Measurements from ENCODE around the gene ADAMTS15.

Gene ADAMTS15

DNA sequence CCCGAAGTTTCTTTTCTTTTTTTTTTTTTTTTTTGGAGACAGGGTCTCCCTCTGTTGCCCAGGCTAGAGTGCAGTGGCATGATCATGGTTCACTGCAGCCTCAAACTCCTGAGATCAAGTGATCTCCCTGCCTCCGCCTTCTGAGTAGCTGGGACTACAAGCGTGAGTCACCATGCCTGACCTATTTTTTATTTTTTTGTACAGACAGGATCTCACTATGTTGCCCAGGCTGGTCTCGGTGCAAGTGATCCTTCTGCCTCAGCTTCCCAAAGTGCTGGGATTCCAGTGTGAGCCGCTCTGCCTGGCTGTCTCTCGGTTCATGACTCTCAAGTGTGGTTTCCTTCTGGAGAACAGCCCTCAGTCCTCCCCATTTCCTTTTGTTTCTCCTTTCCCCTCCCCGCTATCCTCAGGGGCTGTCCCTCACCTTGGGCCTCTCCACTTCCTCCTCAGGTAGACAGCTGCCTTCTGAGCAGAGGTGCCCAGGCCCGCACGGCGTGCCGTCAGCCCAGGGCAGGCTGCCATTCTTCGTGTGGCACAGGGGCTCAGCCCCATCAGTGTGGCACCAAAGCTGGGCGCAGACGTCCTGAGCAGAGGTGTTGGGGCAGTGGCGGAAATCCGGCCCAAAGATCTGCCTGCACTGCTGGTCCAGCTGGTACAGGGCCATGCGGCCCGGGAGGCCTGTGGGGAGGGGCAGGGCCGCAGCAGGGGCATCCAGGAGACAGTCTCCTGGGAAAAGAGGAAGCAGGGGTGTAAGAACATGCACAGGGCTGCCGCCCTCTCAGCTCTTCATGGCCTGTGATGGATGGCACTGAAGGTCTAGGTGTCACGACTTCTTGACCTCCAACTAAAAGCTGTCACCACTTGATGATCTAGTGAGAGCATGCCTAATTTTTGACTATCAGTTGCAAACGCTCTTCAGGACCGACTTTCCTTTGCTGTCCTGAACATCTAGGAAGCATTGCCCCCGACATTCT lies 34.1 kb upstream of the ADAMTS15 start:
- no peak overlapping the region for H3K27ac ChIP-seq (ENCODE audit: low read length, poor library complexity, severe bottlenecking)
- DNase-seq: no peak
- peak overlapping the region in 1 of 2 experiments; percentile 27 for H3K4me3 ChIP-seq (ENCODE audit: insufficient read depth in 1 of 2, low read depth in 1 of 2, low read length in 2 of 2)
- no peak overlapping the region for H2AFZ ChIP-seq (ENCODE audit: low read depth, low read length)
- H3K18ac ChIP-seq (ENCODE audit: low read depth in 1 of 2, low read length in 2 of 2): no peak overlapping the region
- H2BK15ac ChIP-seq (ENCODE audit: low read depth, poor library complexity, severe bottlenecking): no peak overlapping the region
- H3K4ac ChIP-seq (ENCODE audit: low read depth in 1 of 2, low read length in 2 of 2): no peak overlapping the region
- H3K79me1 ChIP-seq (replicated peaks; ENCODE audit: low read length, poor library complexity, severe bottlenecking): no peaks in the 10 kb centered on the region
- no peak overlapping the region for H2BK120ac ChIP-seq (ENCODE audit: low read depth, low read length)
- no peak overlapping the region for H3K23ac ChIP-seq (ENCODE audit: low read length in 2 of 2)
- peaks cover 15% of the 10 kb centered on the region for H3K4me1 ChIP-seq (ENCODE audit: control insufficient read depth, insufficient read depth, low read depth, low read length)
- H3K9me3 ChIP-seq (ENCODE audit: control insufficient read depth, low read length): no peaks in the 10 kb centered on the region
- no peak overlapping the region for H4K8ac ChIP-seq (ENCODE audit: low read length)
- 79% methylated on average over 24 of the region's 24 CpGs for WGBS
- no peak overlapping the region for H3K9ac ChIP-seq (ENCODE audit: low read length)
- no peak overlapping the region for H3K4me2 ChIP-seq (ENCODE audit: low read length, poor library complexity, severe bottlenecking)
- H2AK5ac ChIP-seq (ENCODE audit: low read length, severe bottlenecking): no peak overlapping the region
- H3K36me3 ChIP-seq (ENCODE audit: control insufficient read depth in 1 of 2, insufficient read depth in 2 of 2, low read depth in 1 of 2, low read length in 2 of 2): peaks cover 0 to 3% of the 10 kb centered on the region in 2 experiments
- no peak overlapping the region for H2BK12ac ChIP-seq (ENCODE audit: low read length in 2 of 2)
- H3K14ac ChIP-seq (ENCODE audit: low read length in 2 of 2): no peak overlapping the region
- no peak overlapping the region for H4K91ac ChIP-seq (ENCODE audit: low read length)
- no peak overlapping the region for H2BK5ac ChIP-seq (ENCODE audit: low read depth, low read length, poor library complexity, severe bottlenecking)
- peaks cover 0 to 55% of the 10 kb centered on the region in 2 experiments for H3K27me3 ChIP-seq (ENCODE audit: control insufficient read depth in 1 of 2, insufficient read depth in 1 of 2, low read length in 2 of 2)

DNA sequence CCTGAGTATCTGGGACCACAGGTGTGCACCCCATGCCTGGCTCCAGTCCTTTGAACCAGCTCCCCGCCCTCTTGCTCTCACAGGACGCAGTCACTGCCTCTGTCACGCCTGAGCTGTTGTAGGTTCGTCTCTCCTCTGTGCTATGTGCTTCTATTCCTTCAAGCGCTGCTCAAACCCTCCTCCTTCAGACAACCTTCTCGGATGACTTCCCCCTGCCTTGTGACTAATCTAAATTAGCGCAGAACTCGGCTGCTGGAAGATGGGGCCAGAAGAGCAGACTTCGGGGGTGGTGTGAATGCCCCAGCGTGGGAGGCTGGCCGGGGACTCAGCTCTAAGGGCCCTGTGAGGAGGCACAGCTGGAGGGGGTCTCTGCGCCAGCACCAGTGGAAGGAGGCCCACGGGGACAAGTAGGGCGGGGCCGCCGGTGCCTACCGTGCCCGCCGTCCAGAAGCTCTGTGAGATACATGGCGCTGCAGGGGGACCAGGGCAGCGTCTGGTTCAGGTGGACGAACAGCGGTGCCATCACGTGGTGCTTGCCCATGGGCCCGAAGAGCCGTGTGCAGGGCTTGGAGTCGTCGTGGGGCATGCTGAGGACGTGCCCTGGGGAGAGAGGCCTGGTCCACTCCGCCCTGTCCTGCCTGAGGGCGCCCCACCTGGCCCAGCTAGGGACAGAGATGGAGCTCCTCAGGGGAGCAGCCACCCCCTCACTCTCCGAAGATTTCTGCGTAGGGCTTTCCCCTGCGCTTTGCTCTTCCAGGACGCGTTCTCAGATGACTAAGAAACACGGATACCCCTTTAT lies 32.5 kb upstream of the ADAMTS15 start:
- DNase-seq: no peak
- Histone ChIP-seq H3K36me3 (ENCODE audit: control insufficient read depth in 1 of 2, insufficient read depth in 2 of 2, low read depth in 1 of 2, low read length in 2 of 2) (peaks cover 0 to 3% of the 10 kb centered on the region in 2 experiments), H2AK5ac (ENCODE audit: low read length, severe bottlenecking) (no peak overlapping the region), H3K18ac (ENCODE audit: low read depth in 1 of 2, low read length in 2 of 2) (no peak overlapping the region), H2BK5ac (ENCODE audit: low read depth, low read length, poor library complexity, severe bottlenecking) (no peak overlapping the region), H3K4me2 (ENCODE audit: low read length, poor library complexity, severe bottlenecking) (no peak overlapping the region), H3K4me1 (ENCODE audit: control insufficient read depth, insufficient read depth, low read depth, low read length) (peaks cover 15% of the 10 kb centered on the region), H3K9me3 (ENCODE audit: control insufficient read depth, low read length) (no peaks in the 10 kb centered on the region), H4K8ac (ENCODE audit: low read length) (no peak overlapping the region), H3K4ac (ENCODE audit: low read depth in 1 of 2, low read length in 2 of 2) (no peak overlapping the region), H2BK12ac (ENCODE audit: low read length in 2 of 2) (no peak overlapping the region), H3K23ac (ENCODE audit: low read length in 2 of 2) (no peak overlapping the region), H2BK120ac (ENCODE audit: low read depth, low read length) (no peak overlapping the region), H2AFZ (ENCODE audit: low read depth, low read length) (no peak overlapping the region), H3K27ac (ENCODE audit: low read length, poor library complexity, severe bottlenecking) (no peak overlapping the region), H3K27me3 (ENCODE audit: control insufficient read depth in 1 of 2, insufficient read depth in 1 of 2, low read length in 2 of 2) (peaks cover 6 to 55% of the 10 kb centered on the region in 2 experiments), H3K79me1 (replicated peaks; ENCODE audit: low read length, poor library complexity, severe bottlenecking) (no peaks in the 10 kb centered on the region), H3K9ac (ENCODE audit: low read length) (no peak overlapping the region), H4K91ac (ENCODE audit: low read length) (no peak overlapping the region), H3K4me3 (ENCODE audit: insufficient read depth in 1 of 2, low read depth in 1 of 2, low read length in 2 of 2) (no peak overlapping the region), H3K14ac (ENCODE audit: low read length in 2 of 2) (peak overlapping the region in 1 of 2 experiments; percentile 8), H2BK15ac (ENCODE audit: low read depth, poor library complexity, severe bottlenecking) (no peak overlapping the region)
- WGBS: 90% methylated on average over 37 of the region's 37 CpGs

DNA sequence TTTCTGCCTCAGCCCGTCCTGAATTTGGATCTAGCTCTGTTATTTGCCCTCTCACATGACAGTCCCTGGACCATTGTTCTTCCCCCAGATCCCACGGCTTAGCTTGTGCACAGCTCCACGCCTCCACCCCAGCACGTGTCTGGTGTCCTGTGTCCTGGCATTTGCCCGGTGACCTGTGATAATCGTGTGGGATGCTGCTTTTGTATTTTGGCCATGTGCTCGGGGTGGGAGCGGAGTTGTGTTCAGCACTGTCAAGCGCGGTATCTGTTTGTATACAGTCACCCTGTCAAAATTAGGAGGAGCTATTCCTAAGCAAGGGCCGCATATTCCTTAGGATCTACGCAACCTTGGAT lies 31.9 kb upstream of the ADAMTS15 start:
- H2BK12ac ChIP-seq (ENCODE audit: low read length in 2 of 2): no peak overlapping the region
- H3K4me2 ChIP-seq (ENCODE audit: low read length, poor library complexity, severe bottlenecking): no peak overlapping the region
- peaks cover 15% of the 10 kb centered on the region for H3K4me1 ChIP-seq (ENCODE audit: control insufficient read depth, insufficient read depth, low read depth, low read length)
- H3K14ac ChIP-seq (ENCODE audit: low read length in 2 of 2): no peak overlapping the region
- H2AFZ ChIP-seq (ENCODE audit: low read depth, low read length): no peak overlapping the region
- no peak overlapping the region for H3K27ac ChIP-seq (ENCODE audit: low read length, poor library complexity, severe bottlenecking)
- H3K9ac ChIP-seq (ENCODE audit: low read length): no peak overlapping the region
- no peak overlapping the region for H3K4ac ChIP-seq (ENCODE audit: low read depth in 1 of 2, low read length in 2 of 2)
- no peaks in the 10 kb centered on the region for H3K9me3 ChIP-seq (ENCODE audit: control insufficient read depth, low read length)
- no peak overlapping the region for H3K18ac ChIP-seq (ENCODE audit: low read depth in 1 of 2, low read length in 2 of 2)
- WGBS: 93% methylated on average over 12 of the region's 12 CpGs
- no peak for DNase-seq
- H2BK120ac ChIP-seq (ENCODE audit: low read depth, low read length): no peak overlapping the region
- H3K79me1 ChIP-seq (replicated peaks; ENCODE audit: low read length, poor library complexity, severe bottlenecking): no peaks in the 10 kb centered on the region
- H2BK5ac ChIP-seq (ENCODE audit: low read depth, low read length, poor library complexity, severe bottlenecking): no peak overlapping the region
- no peak overlapping the region for H3K4me3 ChIP-seq (ENCODE audit: insufficient read depth in 1 of 2, low read depth in 1 of 2, low read length in 2 of 2)
- H4K91ac ChIP-seq (ENCODE audit: low read length): no peak overlapping the region
- peaks cover 0 to under 1% of the 10 kb centered on the region in 2 experiments for H3K36me3 ChIP-seq (ENCODE audit: control insufficient read depth in 1 of 2, insufficient read depth in 2 of 2, low read depth in 1 of 2, low read length in 2 of 2)
- H2BK15ac ChIP-seq (ENCODE audit: low read depth, poor library complexity, severe bottlenecking): no peak overlapping the region
- no peak overlapping the region for H2AK5ac ChIP-seq (ENCODE audit: low read length, severe bottlenecking)
- peaks cover 6 to 55% of the 10 kb centered on the region in 2 experiments for H3K27me3 ChIP-seq (ENCODE audit: control insufficient read depth in 1 of 2, insufficient read depth in 1 of 2, low read length in 2 of 2)
- H3K23ac ChIP-seq (ENCODE audit: low read length in 2 of 2): no peak overlapping the region
- H4K8ac ChIP-seq (ENCODE audit: low read length): no peak overlapping the region

DNA sequence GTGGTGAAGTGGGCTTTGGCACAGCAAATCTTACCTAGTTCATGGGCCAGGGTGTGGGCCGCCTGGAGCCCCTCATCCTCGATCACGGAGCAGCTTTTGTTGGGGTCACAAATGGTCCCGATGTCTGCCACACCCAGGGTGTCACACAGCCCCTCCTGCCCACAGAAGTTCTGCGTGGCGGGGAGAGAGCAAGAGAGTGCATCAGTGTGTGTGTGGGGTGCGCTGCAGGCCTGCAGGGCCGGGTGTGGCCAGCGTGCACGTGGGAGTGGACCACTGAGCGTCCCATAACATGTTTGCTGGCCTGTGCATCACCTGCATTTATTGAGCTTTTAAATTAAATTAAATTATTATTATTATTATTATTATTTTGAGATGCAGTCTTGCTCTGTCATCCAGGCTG lies 31.5 kb upstream of the ADAMTS15 start:
- Histone ChIP-seq H2AFZ (ENCODE audit: low read depth, low read length) (no peak overlapping the region), H3K23ac (ENCODE audit: low read length in 2 of 2) (no peak overlapping the region), H2BK120ac (ENCODE audit: low read depth, low read length) (no peak overlapping the region), H3K18ac (ENCODE audit: low read depth in 1 of 2, low read length in 2 of 2) (no peak overlapping the region), H3K4me1 (ENCODE audit: control insufficient read depth, insufficient read depth, low read depth, low read length) (peaks cover 15% of the 10 kb centered on the region), H3K4me3 (ENCODE audit: insufficient read depth in 1 of 2, low read depth in 1 of 2, low read length in 2 of 2) (no peak overlapping the region), H3K4me2 (ENCODE audit: low read length, poor library complexity, severe bottlenecking) (no peak overlapping the region), H2BK12ac (ENCODE audit: low read length in 2 of 2) (no peak overlapping the region), H3K27me3 (ENCODE audit: control insufficient read depth in 1 of 2, insufficient read depth in 1 of 2, low read length in 2 of 2) (peaks cover 6 to 55% of the 10 kb centered on the region in 2 experiments), H3K4ac (ENCODE audit: low read depth in 1 of 2, low read length in 2 of 2) (no peak overlapping the region), H2BK15ac (ENCODE audit: low read depth, poor library complexity, severe bottlenecking) (no peak overlapping the region), H2AK5ac (ENCODE audit: low read length, severe bottlenecking) (no peak overlapping the region), H3K79me1 (replicated peaks; ENCODE audit: low read length, poor library complexity, severe bottlenecking) (no peaks in the 10 kb centered on the region), H3K9ac (ENCODE audit: low read length) (no peak overlapping the region), H2BK5ac (ENCODE audit: low read depth, low read length, poor library complexity, severe bottlenecking) (no peak overlapping the region), H3K9me3 (ENCODE audit: control insufficient read depth, low read length) (no peaks in the 10 kb centered on the region), H3K14ac (ENCODE audit: low read length in 2 of 2) (no peak overlapping the region), H3K36me3 (ENCODE audit: control insufficient read depth in 1 of 2, insufficient read depth in 2 of 2, low read depth in 1 of 2, low read length in 2 of 2) (no peaks in the 10 kb centered on the region), H3K27ac (ENCODE audit: low read length, poor library complexity, severe bottlenecking) (no peak overlapping the region), H4K8ac (ENCODE audit: low read length) (no peak overlapping the region), H4K91ac (ENCODE audit: low read length) (no peak overlapping the region)
- no peak for DNase-seq
- WGBS: 94% methylated on average over 10 of the region's 11 CpGs
